ENCODE results near the gene RANBP9. TPM values are rescaled to one million over a fixed set of nuclear protein-coding genes. Genes with fewer than 3 reads are reported as not detected.

The RANBP9 gene
- total and polyA plus RNA-seq, 9 of the 15 experiments (the other 6 are each of a cell fraction or from before 2014, with no cell fraction given): 27.5 to 130 (median 61.5) TPM

DNA sequence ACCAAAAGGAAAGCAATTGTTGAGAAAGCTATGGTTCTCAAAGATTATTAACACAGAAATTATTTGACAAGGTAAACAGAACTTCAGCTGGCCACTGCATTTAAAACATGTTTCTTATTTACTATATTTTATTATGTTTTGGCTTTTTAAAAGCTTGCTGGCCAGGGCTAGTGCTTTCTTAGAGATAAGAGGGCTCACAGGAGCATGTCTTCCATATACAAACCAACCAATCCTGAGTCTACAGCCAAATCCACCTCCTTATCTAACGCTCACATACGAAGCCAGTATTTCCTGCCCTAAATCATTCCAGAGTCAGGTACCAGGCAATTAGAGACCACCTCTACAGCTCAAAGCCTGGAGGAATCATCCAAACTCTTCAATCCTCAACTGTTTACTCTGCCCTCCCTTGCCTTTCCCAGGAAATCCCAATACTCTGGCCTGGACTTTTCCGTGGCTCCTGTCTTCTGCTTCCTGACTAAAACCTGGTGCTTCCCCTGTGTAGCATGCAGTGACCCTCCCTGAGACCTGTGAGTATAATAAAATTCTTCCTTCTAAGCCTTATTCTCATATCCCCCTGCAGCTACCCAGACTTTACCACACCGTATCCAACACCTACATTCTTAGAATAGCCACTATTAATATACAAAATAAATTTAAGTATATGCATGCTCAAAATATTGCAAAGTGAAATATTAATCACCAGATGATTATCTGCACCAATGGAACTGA, 33.2 kb downstream of the RANBP9 start (continued):
- TF ChIP-seq, protein P1, sequence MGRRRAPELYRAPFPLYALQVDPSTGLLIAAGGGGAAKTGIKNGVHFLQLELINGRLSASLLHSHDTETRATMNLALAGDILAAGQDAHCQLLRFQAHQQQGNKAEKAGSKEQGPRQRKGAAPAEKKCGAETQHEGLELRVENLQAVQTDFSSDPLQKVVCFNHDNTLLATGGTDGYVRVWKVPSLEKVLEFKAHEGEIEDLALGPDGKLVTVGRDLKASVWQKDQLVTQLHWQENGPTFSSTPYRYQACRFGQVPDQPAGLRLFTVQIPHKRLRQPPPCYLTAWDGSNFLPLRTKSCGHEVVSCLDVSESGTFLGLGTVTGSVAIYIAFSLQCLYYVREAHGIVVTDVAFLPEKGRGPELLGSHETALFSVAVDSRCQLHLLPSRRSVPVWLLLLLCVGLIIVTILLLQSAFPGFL (CRISPR knock-in tag; IDR thresholded peaks at IDR 0.05): no peak
- no peak for TF ChIP-seq CAMTA2 (CRISPR knock-in tag; conservative IDR thresholded peaks at IDR 0.05)
- no peak for TF ChIP-seq ZNF764 (CRISPR knock-in tag; IDR thresholded peaks at IDR 0.05; ENCODE audit: low read depth)
- no peak for TF ChIP-seq U2AF2 (optimal IDR thresholded peaks at IDR 0.05; ENCODE audit: low read depth, low read length)
- TF ChIP-seq ZNF3 (CRISPR knock-in tag; IDR thresholded peaks at IDR 0.05): no peak
- TF ChIP-seq, protein P2, sequence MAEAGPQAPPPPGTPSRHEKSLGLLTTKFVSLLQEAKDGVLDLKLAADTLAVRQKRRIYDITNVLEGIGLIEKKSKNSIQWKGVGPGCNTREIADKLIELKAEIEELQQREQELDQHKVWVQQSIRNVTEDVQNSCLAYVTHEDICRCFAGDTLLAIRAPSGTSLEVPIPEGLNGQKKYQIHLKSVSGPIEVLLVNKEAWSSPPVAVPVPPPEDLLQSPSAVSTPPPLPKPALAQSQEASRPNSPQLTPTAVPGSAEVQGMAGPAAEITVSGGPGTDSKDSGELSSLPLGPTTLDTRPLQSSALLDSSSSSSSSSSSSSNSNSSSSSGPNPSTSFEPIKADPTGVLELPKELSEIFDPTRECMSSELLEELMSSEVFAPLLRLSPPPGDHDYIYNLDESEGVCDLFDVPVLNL (CRISPR knock-in tag; IDR thresholded peaks at IDR 0.05; ENCODE audit: low read depth): no peak
- TF ChIP-seq TAF1 (IDR thresholded peaks at IDR 0.05; ENCODE audit: control insufficient read depth, extremely low read depth, insufficient read depth, low read length, severe bottlenecking): peak; percentile 86
- TF ChIP-seq BRD4 (IDR thresholded peaks at IDR 0.05): 0 out of 2 replicates have a peak, but pooled peaks have one; percentile 79
- TF ChIP-seq, protein P3, sequence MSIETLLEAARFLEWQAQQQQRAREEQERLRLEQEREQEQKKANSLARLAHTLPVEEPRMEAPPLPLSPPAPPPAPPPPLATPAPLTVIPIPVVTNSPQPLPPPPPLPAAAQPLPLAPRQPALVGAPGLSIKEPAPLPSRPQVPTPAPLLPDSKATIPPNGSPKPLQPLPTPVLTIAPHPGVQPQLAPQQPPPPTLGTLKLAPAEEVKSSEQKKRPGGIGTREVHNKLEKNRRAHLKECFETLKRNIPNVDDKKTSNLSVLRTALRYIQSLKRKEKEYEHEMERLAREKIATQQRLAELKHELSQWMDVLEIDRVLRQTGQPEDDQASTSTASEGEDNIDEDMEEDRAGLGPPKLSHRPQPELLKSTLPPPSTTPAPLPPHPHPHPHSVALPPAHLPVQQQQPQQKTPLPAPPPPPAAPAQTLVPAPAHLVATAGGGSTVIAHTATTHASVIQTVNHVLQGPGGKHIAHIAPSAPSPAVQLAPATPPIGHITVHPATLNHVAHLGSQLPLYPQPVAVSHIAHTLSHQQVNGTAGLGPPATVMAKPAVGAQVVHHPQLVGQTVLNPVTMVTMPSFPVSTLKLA (conservative IDR thresholded peaks at IDR 0.05): peak; percentile 52 to 73
- TF ChIP-seq NFRKB (IDR thresholded peaks at IDR 0.05; ENCODE audit: low read depth): no peak; the same call in none of the 2 replicates
- no peak for TF ChIP-seq U2AF1 (optimal IDR thresholded peaks at IDR 0.05; ENCODE audit: low read depth, low read length)
- TF ChIP-seq TCF3 (CRISPR knock-in tag; IDR thresholded peaks at IDR 0.05): peak; percentile 94
- TF ChIP-seq, protein P4, sequence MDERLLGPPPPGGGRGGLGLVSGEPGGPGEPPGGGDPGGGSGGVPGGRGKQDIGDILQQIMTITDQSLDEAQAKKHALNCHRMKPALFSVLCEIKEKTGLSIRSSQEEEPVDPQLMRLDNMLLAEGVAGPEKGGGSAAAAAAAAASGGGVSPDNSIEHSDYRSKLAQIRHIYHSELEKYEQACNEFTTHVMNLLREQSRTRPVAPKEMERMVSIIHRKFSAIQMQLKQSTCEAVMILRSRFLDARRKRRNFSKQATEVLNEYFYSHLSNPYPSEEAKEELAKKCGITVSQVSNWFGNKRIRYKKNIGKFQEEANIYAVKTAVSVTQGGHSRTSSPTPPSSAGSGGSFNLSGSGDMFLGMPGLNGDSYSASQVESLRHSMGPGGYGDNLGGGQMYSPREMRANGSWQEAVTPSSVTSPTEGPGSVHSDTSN (CRISPR knock-in tag; IDR thresholded peaks at IDR 0.05; ENCODE audit: low read depth): no peak
- TF ChIP-seq, protein P4 (tag; conservative IDR thresholded peaks at IDR 0.05; ENCODE audit: low read depth): peak; percentile 97
- TF ChIP-seq PHF8 (IDR thresholded peaks at IDR 0.05; ENCODE audit: borderline replicate concordance, low read length): peak; percentile 34; the same call in 1 of the 2 replicates
- TF ChIP-seq ZNF224 (CRISPR knock-in tag; IDR thresholded peaks at IDR 0.05): no peak
- TF ChIP-seq NR4A1 (CRISPR knock-in tag; IDR thresholded peaks at IDR 0.05): no peak
- TF ChIP-seq NR4A1 (tag; IDR thresholded peaks at IDR 0.05): no peak
- TF ChIP-seq ZC3H11A (IDR thresholded peaks at IDR 0.05; ENCODE audit: low read depth, low read length): no peak
- no peak for TF ChIP-seq HNRNPLL (IDR thresholded peaks at IDR 0.05; ENCODE audit: low read depth, low read length, poor library complexity, severe bottlenecking)
- peak; percentile 94 for TF ChIP-seq ETV5 (CRISPR knock-in tag; IDR thresholded peaks at IDR 0.05; ENCODE audit: low read depth)
- peak; percentile 61 to 83; a peak in 2 of 4 replicates for TF ChIP-seq ARNT (IDR thresholded peaks at IDR 0.05)
- TF ChIP-seq GTF2E2 (tag; IDR thresholded peaks at IDR 0.05): peak; percentile 82

All from K562 (cell line).